Renal cortex interstitium (tissue), 15 donors: Measurements from ENCODE around the gene WWTR1. TPM values are rescaled to one million over a fixed set of nuclear protein-coding genes. Genes with fewer than 3 reads are reported as not detected.

ENCODE experiments used
- DNase-seq, 11 donors: peaks; one replicate each; pipeline ENCODE4 v3.0.0-alpha.2; 2013; ENCODE audit warnings: low read depth in 9 of 11, low spot score in 4 of 11; ENCODE audit errors: extremely low read depth in 1 of 11
- long read RNA-seq, 16 experiments: transcript quantifications; one replicate each; lab custom pipeline, GENCODE V29; 2026
- polyA plus RNA-seq, 3 donors: library from polyadenylated mRNA; unstranded; fragments of 120-200 nt; gene quantifications; one replicate each; pipeline ENCODE4 v1.2.1, GENCODE V29; 2013; ENCODE audit not compliant: insufficient read length in 3 of 3

Gene WWTR1
- 100 to 1,000 TPM in 2 of 3 donors, 10 to 100 TPM in 1; 92.3 to 117 (median 111) TPM for polyA plus RNA-seq
- long read RNA-seq, donor 1, transcript WWTR1-201 (7 exons, 2,103 nt), result major isoform, 9 of 27 reads
- long read RNA-seq, donor 1, partial matches to known transcripts, result 17 of 27 reads
- long read RNA-seq, donor 1, other reads (novel, unspliced or antisense), result 0 of 27 reads
- long read RNA-seq, donor 2, partial matches to known transcripts, result 34 of 41 reads
- long read RNA-seq, donor 2, other reads (novel, unspliced or antisense), result 0 of 41 reads
- long read RNA-seq, donor 3, transcript WWTR1-201 (7 exons, 2,103 nt), result major isoform, 14 of 38 reads
- long read RNA-seq, donor 3, partial matches to known transcripts, result 23 of 38 reads
- long read RNA-seq, donor 3, other reads (novel, unspliced or antisense), result 0 of 38 reads
- long read RNA-seq, donor 4, transcript WWTR1-201 (7 exons, 2,103 nt), result major isoform, 16 of 25 reads
- long read RNA-seq, donor 4, partial matches to known transcripts, result 7 of 25 reads
- long read RNA-seq, donor 4, other reads (novel, unspliced or antisense), result 0 of 25 reads
- long read RNA-seq, donor 5, result 0 reads
- long read RNA-seq, donor 6, transcript WWTR1-201 (7 exons, 2,103 nt), result major isoform, 9 of 39 reads
- long read RNA-seq, donor 6, partial matches to known transcripts, result 29 of 39 reads
- long read RNA-seq, donor 6, other reads (novel, unspliced or antisense), result 0 of 39 reads
- long read RNA-seq, donor 7, transcript WWTR1-201 (7 exons, 2,103 nt), result major isoform, 9 of 15 reads
- long read RNA-seq, donor 7, partial matches to known transcripts, result 5 of 15 reads
- long read RNA-seq, donor 7, other reads (novel, unspliced or antisense), result 0 of 15 reads
- long read RNA-seq, donor 8, transcript WWTR1-201 (7 exons, 2,103 nt), result major isoform, 11 of 50 reads
- long read RNA-seq, donor 8, partial matches to known transcripts, result 38 of 50 reads
- long read RNA-seq, donor 8, other reads (novel, unspliced or antisense), result 0 of 50 reads
- long read RNA-seq, donor 9, transcript WWTR1-201 (7 exons, 2,103 nt), result major isoform, 11 of 19 reads
- long read RNA-seq, donor 9, partial matches to known transcripts, result 7 of 19 reads
- long read RNA-seq, donor 9, other reads (novel, unspliced or antisense), result 0 of 19 reads
- long read RNA-seq, donor 10, transcript WWTR1-201 (7 exons, 2,103 nt), result major isoform, 15 of 31 reads
- long read RNA-seq, donor 10, partial matches to known transcripts, result 14 of 31 reads
- long read RNA-seq, donor 10, other reads (novel, unspliced or antisense), result 0 of 31 reads
- long read RNA-seq, donor 11, transcript WWTR1-201 (7 exons, 2,103 nt), result major isoform, 8 of 9 reads
- long read RNA-seq, donor 11, partial matches to known transcripts, result 0 of 9 reads
- long read RNA-seq, donor 11, other reads (novel, unspliced or antisense), result 0 of 9 reads
- long read RNA-seq, donor 12, partial matches to known transcripts, result 0 of 4 reads
- long read RNA-seq, donor 12, other reads (novel, unspliced or antisense), result 0 of 4 reads
- long read RNA-seq, donor 13, transcript WWTR1-201 (7 exons, 2,103 nt), result major isoform, 15 of 70 reads
- long read RNA-seq, donor 13, partial matches to known transcripts, result 52 of 70 reads
- long read RNA-seq, donor 13, other reads (novel, unspliced or antisense), result 0 of 70 reads
- long read RNA-seq, donor 14, transcript WWTR1-201 (7 exons, 2,103 nt), result major isoform, 15 of 27 reads
- long read RNA-seq, donor 14, partial matches to known transcripts, result 12 of 27 reads
- long read RNA-seq, donor 14, other reads (novel, unspliced or antisense), result 0 of 27 reads
- long read RNA-seq, donor 15, transcript WWTR1-201 (7 exons, 2,103 nt), result major isoform, 9 of 16 reads
- long read RNA-seq, donor 15, partial matches to known transcripts, result 6 of 16 reads
- long read RNA-seq, donor 15, other reads (novel, unspliced or antisense), result 0 of 16 reads
- long read RNA-seq, donor 16, transcript WWTR1-201 (7 exons, 2,103 nt), result major isoform, 26 of 97 reads
- long read RNA-seq, donor 16, partial matches to known transcripts, result 71 of 97 reads
- long read RNA-seq, donor 16, other reads (novel, unspliced or antisense), result 0 of 97 reads

DNA sequence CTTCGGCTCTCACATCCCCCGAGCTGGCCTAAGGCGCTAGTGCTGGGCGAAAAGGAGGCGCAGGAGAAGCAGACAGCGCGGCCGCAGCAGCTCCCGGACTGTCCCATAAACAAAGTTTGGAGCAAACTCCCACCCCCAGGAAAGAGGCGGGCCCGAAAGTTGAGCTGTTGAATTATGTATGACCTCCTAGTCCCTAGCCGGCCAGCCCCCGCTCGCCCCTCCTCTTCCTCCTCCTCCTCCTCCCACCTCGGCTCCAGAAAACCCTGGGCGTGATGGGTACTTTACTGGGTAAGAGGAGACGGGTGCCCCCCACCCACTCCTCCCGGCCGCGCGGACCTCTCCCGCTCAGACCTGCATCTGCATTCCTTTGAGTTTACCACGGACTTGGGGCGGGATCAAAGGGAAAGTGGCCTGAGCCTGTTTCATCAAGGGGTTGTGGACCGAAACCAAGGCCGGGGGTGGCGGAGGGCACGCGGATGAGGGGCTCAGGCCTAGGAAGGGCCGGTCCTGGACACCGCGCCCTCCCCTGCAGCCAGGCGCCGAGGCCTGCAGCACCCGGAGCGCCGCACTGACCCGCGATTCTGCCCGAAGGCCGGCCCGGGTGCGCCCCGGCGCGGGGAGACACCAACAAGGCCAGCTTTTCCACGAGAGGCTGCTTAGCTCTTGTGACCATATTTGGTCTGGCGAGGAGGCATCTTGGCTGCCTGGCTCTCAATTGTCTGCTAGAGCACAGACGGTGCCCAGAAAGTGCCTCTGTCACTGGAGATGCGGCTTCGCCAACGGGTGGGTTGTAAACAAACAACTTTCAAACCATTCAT lies at the start of gene WWTR1:
Gene WWTR1 (minus strand): TSS at position 100 of the 818 bp plus-strand sequence. CDS start 719 bp downstream, outside the sequence.
- DNase-seq, result peak; percentile 83 to 95 (median 89)

DNA sequence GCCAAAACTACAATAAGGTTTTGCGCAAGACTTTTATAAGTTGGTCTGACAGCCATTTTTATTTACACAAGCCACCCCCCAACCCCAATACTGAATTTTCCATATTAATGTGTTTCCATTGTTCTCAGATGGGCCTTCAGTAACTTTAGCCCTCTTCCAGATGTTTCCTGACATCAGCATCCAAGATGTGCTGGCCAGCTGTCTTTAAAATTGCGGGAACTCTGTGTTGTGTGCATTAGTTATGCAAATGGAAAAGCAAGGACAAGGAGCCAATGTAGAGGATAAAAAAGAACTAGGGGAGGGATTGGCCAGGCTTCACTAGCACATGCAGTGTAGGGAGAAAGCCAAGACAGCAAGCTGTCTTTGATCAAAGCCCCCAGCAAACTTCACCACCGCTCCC lies 49.1 kb upstream of the WWTR1 start:
- DNase-seq, result peak; percentile 9 to 57 (median 27)

DNA sequence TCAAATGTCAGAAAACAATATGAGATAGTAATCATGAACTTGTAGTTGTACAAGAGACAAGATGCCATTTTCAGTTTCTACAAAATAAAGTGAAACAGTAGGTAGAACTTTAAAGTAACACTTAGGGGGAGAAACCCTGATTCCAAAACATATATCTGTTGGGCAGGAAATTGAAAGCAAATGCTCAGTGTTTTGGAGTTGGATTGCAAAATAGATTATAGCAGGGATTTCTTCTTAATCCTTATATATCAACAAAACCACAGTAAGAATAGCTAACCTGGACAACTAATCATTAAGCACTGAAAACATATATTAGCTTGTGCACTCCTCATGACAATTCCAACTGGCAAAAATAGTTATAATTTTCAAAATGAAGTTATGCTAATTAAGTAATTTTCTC lies 47.6 kb upstream of the WWTR1 start:
- DNase-seq, result no peak

DNA sequence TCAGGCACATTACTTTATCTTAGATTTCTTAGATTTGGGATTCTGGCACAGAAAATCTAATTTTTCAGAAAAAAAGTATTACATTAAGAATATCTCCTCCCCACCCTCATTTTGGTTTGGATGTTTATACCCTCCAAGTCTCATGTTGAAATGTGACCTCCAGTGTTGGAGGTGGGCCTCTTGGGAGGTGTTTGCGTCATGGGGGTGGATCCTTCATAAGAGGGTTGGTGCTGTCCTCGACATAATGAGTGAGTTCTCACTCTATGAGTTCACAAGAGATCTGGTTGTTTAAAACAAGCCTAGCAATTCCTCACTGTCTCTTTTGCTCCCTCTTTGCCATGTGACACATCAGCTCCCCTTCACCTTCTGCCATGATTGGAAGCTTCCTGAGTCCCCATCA lies 45.6 kb upstream of the WWTR1 start:
- no peak for DNase-seq

DNA sequence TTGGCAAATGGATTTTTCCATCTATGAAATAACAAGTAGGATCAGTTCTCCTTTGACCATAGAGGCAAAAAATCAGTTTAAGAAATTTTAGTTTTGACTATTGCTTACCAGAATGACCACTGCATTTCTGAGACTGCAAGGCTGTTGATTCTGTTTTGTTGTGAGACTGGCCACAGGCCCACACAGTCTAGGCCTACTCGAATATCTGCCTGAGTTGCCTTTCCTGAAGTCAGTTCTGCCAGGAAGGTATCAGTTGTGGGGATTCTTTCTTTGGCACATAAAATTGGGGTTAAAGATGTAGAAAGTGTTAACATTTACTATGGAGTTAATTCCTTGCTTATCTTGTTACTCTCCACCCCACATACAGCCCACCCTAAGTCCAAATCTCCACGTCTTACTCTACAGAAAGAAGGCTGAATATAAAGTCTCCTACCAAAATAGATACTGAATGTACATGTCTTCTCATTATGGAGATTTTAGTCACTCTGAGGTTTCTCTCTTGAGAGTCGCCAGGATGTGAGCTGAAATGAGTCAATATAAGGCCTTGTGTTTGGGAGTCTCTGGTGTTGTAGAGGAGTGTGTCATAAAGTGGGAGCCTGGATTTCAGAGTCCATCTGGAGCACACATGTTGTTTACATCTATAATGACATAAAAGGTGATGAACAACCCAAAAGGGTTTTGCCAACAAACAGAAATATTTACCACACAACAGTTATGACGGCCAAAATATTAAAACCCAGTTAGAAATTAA lies 45.0 kb upstream of the WWTR1 start:
- DNase-seq, result no peak

DNA sequence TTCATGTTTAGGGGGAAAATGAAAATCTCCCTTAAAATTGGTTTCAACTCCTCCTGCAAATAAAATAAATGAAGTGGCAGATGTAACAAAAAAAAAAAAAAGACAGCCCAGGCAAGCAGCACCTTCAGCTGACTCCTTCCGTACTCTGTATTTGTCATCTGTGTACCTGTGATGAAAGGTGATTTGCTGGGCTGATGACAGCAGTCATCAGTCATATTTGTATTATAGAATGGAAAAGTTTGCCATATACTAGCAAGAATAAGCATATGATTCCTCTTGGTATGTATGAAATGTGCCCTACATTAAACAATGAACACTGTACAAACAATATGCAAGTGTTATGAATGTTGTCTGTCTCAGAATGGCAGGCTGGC lies 44.1 kb upstream of the WWTR1 start:
- DNase-seq, result no peak

DNA sequence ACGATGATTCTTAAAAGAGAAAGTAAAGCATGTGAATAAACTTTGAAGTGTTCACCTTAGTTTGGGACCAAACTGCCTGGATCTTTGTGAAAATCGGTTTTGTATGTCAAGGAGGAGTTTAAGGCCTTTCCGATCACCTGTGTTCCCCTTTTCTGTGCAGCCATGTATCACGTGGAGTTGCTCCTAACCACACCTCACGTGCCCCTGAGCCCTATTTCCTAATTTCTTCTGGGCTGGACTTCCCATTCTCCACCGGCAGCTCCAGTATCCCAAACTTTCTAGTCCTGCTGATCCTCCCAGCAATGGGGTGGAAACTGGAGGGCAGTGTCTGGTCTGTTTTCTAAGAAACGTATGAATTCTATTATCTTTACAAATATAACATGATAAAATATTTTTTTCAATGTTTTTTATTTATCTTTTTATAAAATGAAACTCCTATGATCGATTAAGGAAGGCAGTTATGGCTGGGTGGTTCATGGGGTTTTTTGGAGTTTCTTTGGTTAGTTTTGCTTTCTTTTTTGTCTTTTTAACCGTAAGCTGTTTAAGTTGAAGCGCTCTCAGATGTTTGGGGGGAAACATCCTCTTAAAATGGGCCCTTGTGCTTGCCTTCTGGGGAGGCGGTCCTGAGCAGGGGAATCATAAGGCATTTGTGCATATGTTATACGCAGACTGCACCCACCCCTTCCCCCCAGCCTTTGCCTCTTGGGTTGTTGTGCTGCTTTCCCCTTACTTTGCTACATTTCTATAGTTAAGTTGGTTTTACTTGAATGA lies 43.6 kb upstream of the WWTR1 start:
- no peak for DNase-seq

DNA sequence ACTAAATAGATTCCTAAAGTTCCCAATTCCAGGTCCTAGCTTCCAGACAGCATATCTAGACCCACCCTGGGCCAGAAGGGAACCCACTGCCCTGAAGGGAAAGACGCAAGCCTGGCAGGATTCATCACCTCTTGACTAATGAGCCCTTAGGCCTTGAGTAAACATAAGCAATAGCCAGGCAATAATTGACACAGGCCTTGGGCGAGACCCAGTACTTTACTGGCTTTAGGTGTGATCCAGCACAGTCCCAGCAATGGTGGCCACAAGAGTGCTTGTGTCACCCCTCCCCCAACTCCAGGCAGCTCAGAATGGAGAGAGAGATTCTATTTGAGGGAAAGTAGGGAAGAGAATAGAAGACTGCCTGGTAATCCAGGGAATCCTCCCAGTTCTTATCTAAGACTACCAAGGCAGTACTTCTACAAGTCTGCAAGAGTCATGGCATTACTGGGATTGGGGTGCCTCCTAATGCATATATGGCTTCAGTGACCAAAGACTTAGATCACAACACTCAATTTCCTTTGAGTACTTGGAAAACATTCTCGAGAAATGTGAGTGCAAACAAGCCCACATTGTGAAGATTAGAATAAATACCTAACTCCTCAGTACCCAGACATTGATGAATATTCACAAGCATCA lies 30.4 kb upstream of the WWTR1 start:
- DNase-seq, result no peak

DNA sequence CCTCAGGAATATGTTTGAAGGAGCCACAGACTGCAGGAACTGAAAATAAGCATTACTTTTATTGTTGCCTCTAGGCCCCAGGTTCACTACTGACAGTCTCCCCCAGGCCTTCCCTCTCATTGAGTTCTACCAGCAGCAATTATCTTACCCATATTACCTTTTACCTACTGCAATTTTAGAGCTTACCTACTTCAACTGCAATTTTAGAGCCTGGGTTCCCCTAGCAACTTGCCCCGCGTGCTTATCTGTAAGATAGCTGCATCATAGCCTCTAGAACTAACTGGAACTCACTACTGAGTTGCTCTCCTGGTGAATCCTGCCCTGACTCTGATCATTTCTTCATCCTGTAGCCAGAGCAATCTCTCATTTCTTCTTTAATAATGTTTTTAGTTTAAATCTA lies 29.2 kb upstream of the WWTR1 start:
- no peak for DNase-seq

DNA sequence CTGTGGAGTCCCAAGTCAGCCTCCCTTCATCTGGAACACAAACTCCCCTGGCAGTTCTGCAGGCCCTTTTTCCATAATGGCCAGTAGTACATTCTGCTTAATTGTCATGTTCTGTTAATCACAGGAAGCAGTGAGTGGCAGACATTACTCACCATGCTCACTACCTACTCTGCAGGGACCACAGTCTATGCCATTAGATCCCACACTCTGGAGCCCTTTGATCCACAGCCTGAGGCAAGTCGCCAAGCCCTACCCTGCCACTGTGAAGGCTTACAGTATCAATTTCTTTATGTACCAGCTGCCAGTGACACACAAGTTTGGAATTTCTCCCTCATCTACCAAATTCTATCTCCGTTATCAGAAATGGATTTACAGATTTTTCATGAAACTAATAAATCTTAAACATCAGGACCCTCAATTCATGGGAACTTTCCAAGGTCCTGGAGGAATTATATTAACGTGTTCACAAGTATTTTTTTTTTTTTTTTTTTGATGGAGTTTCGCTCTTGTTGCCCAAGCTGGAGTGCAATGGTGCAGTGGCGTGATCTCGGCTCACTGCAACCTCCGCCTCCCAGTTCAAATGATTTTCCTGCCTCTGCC lies 20.6 kb upstream of the WWTR1 start:
- no peak for DNase-seq

DNA sequence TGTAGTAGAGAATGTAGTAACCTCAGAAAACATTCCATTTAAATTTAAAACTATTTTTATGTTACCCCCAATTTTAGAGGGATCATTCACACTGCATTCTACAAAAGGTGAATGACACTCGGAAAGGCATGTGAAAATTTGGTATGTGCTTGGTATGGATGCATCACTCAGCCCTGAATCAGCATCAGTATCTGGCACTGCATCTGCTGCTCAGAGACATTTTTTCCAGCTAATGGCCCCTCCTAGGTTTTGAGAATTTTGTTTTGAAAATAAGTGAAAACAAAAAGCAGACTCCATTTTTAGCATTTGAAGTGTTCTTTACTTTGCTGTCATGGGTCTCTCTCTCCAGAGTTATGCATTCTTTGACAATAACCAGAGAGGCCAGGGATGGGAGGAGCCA lies 15.6 kb upstream of the WWTR1 start:
- DNase-seq, result no peak

DNA sequence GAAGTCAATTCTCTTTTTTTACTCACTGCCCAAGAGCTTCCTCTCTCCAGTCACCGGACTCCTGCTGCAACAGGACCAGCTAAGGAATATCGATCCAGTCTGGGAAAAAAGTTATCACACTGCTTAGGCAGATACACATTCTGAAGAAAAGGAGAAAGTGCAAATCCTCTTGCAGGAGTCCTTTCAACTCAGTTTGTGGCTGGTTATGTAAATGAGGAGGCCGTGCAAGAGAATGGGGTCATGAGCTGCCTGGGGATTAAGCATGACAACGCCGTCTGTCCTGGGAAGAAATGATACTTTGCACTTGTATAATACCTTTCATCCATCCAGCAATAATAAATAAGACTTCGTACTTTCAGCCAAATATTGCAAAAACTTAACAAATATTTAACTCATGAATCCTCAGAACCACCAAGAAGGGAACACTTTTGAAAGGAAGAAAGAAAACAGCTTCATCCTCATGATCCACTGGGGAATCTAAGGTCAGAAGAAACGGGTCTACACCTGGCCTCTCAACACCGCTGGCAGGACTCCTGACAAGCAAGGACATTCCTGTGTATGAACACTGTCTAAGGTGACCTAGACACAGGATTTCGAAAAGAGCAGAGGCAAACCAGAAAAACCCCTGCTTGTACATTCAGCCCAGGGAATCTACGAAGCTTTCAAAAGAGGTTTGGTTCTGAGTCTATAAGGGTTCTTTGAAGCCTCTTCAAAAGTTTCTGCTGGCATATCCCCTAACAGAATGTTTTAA lies 13.1 kb upstream of the WWTR1 start:
- DNase-seq, result no peak

DNA sequence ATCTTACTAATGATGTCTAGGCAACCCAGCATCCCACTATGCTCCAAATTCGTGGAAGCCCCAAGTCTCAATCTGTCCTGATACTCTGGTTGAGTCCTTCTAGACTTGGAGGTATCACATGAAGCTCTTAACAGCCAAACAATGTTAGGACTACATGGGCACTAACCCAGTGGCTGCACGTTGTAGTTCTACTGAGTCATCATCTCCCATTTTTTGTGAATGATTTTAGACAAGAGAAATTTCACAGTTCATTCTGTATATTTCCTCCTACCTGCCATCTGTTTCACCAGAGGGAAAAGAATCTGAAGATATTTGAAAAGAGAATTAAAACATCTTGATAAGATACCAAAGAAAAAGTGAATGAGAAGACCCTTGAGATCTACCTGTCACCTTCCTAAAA lies 9.8 kb upstream of the WWTR1 start:
- no peak for DNase-seq

DNA sequence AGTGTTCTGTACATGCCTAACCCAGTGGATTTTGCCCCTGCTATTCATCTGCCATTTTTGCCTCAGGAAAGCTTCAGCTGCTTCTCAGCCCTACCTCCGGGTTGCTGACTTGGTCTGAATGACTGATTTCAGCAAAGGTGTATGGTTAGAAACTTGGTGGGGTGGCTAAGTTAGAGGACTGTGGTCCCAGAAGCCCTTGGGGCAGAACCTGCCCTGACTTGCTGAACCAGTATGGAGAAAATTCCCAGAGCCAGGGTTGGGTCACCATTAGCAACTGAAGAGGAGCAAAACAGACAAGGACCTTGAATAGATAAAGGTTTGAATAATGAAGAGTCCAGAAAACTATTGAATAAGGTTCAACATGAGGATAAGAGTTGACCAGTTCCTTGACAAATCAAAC lies 6.1 kb upstream of the WWTR1 start:
- DNase-seq, result no peak
